Osteoblast (primary cell): ENCODE data around the gene SCAF1. TPM values are rescaled to one million over a fixed set of nuclear protein-coding genes. Genes with fewer than 3 reads are reported as not detected.

Experiments used
- DNase-seq: peaks from one replicate; pipeline ENCODE4 v3.0.0; 2011; ENCODE audit warnings: low spot score, mixed read lengths; ENCODE audit not compliant: insufficient read length; ENCODE audit errors: missing footprints
- H2AFZ ChIP-seq: 2 replicates; pipeline ENCODE4 v1.6.0; 2011; ENCODE audit warnings: mild to moderate bottlenecking, low read length
- H3K27ac ChIP-seq: 2 replicates; pipeline ENCODE4 v1.5.1; 2011; ENCODE audit warnings: mild to moderate bottlenecking, low read depth, low read length, moderate library complexity
- H3K27me3 ChIP-seq: 2 replicates; pipeline ENCODE4 v1.6.0; 2012; ENCODE audit warnings: mild to moderate bottlenecking, control low read depth, inconsistent platforms, low read length, moderate library complexity; ENCODE audit not compliant: insufficient read depth
- H3K36me3 ChIP-seq: 2 replicates; pipeline ENCODE4 v1.5.1; 2011; ENCODE audit warnings: mild to moderate bottlenecking, low read length, control low read depth, moderate library complexity; ENCODE audit not compliant: insufficient read depth
- H3K4me1 ChIP-seq: 2 replicates; pipeline ENCODE4 v1.5.1; 2011; ENCODE audit warnings: mild to moderate bottlenecking, low read length, control low read depth, moderate library complexity; ENCODE audit not compliant: insufficient read depth
- H3K4me2 ChIP-seq: 2 replicates; pipeline ENCODE4 v1.6.0; 2011; ENCODE audit warnings: mild to moderate bottlenecking, low read length; ENCODE audit not compliant: insufficient read depth
- H3K4me3 ChIP-seq: fragments of 200-600 bp; sonication (generic); 3 replicates; pipeline ENCODE4 v1.5.1; 2012; ENCODE audit warnings: mild to moderate bottlenecking, low read length, inconsistent platforms; ENCODE audit not compliant: insufficient read depth
- H3K79me2 ChIP-seq: 2 replicates; pipeline ENCODE4 v1.6.0; 2012; ENCODE audit warnings: mild to moderate bottlenecking, low read length, control low read depth, inconsistent platforms; ENCODE audit not compliant: insufficient read depth
- H3K9me3 ChIP-seq: 2 replicates; pipeline ENCODE4 v1.5.1; 2011; ENCODE audit warnings: low read depth, low read length, control low read depth
- H4K20me1 ChIP-seq: 2 replicates; pipeline ENCODE4 v1.6.0; 2012; ENCODE audit warnings: mild to moderate bottlenecking, low read length, control low read depth; ENCODE audit not compliant: insufficient read depth
- CTCF ChIP-seq: IDR thresholded peaks from 2 replicates; pipeline ENCODE4 v1.5.1; 2011; ENCODE audit warnings: mild to moderate bottlenecking, low read depth, low read length, moderate library complexity; ENCODE audit errors: extremely low read depth
- total RNA-seq: library from RNA; depleted of rRNA; stranded (reverse); fragments of >200 nt; gene quantifications from 2 replicates; pipeline ENCODE4 v1.2.3, GENCODE V29; 2012

SCAF1 gene
- total RNA-seq, 1 donor: 14.8 TPM

- TF ChIP-seq CTCF: no peak
- Histone ChIP-seq H2AFZ (no peak overlapping the region), H3K36me3 (peaks cover 74% of the 10 kb centered on the region)
Measured at GRCh38 chr19:49658566-49659442, 16.8 kb downstream of the SCAF1 start.

GRCh38 chr19:49660338-49660961, 18.4 kb downstream of the SCAF1 start:
- Histone ChIP-seq H2AFZ (no peak overlapping the region), H3K36me3 (peaks cover 60% of the 10 kb centered on the region), H3K27ac (no peak overlapping the region), H3K79me2 (peaks cover 18% of the 10 kb centered on the region), H3K4me2 (no peak overlapping the region), H3K9me3 (no peaks in the 10 kb centered on the region), H3K27me3 (no peaks in the 10 kb centered on the region), H3K4me1 (peaks cover 5% of the 10 kb centered on the region), H4K20me1 (peaks cover 15% of the 10 kb centered on the region), H3K4me3 (no peak overlapping the region)
- no peak for TF ChIP-seq CTCF
- DNase-seq: no peak

More at GRCh38 chr19:49658566-49659442, 16.8 kb downstream of the SCAF1 start:
- Histone ChIP-seq H3K9me3 (no peaks in the 10 kb centered on the region), H3K4me1 (no peaks in the 10 kb centered on the region), H3K79me2 (peaks cover 17% of the 10 kb centered on the region), H3K4me3 (no peak overlapping the region), H3K4me2 (no peak overlapping the region), H4K20me1 (peaks cover 12% of the 10 kb centered on the region), H3K27me3 (no peaks in the 10 kb centered on the region), H3K27ac (no peak overlapping the region)
- no peak for DNase-seq

GRCh38 chr19:49662011-49662410, 20.0 kb downstream of the SCAF1 start:
- Histone ChIP-seq H3K4me1 (peaks cover 14% of the 10 kb centered on the region), H3K4me2 (no peak overlapping the region), H3K9me3 (no peaks in the 10 kb centered on the region), H3K27ac (no peak overlapping the region), H3K79me2 (peaks cover 27% of the 10 kb centered on the region), H3K27me3 (no peaks in the 10 kb centered on the region), H3K36me3 (peaks cover 44% of the 10 kb centered on the region), H3K4me3 (no peak overlapping the region), H4K20me1 (peaks cover 13% of the 10 kb centered on the region), H2AFZ (no peak overlapping the region)
- no peak for TF ChIP-seq CTCF
- DNase-seq: no peak

GRCh38 chr19:49663224-49663623, 21.2 kb downstream of the SCAF1 start:
- Histone ChIP-seq H3K4me3 (no peak overlapping the region), H2AFZ (no peak overlapping the region), H4K20me1 (peaks cover 13% of the 10 kb centered on the region), H3K27me3 (no peaks in the 10 kb centered on the region), H3K27ac (no peak overlapping the region), H3K4me2 (no peak overlapping the region), H3K4me1 (peaks cover 14% of the 10 kb centered on the region), H3K36me3 (peaks cover 38% of the 10 kb centered on the region), H3K9me3 (no peaks in the 10 kb centered on the region), H3K79me2 (peaks cover 35% of the 10 kb centered on the region)
- DNase-seq: no peak
- no peak for TF ChIP-seq CTCF
